ENCODE data around the gene RNF223. TPM values are rescaled to one million over a fixed set of nuclear protein-coding genes. Genes with fewer than 3 reads are reported as not detected.
A peak's percentile ranks its signal among the peaks of the same experiment; 100 is the strongest.

The RNF223 gene
- total RNA-seq, 1 donor from 2014 or later, result not detected

- DNase-seq (ENCODE audit: low spot score), result peak; percentile 6
- H3K36me3 Mint-ChIP-seq (ENCODE audit: low read depth, unreplicated experiment), result no peaks in the 10 kb centered on the region
- no peak for TF ChIP-seq CTCF (IDR thresholded peaks at IDR 0.05; ENCODE audit: unreplicated experiment)
- no peak overlapping the region for H3K27ac Mint-ChIP-seq (ENCODE audit: unreplicated experiment)
- H3K4me1 Mint-ChIP-seq (ENCODE audit: unreplicated experiment), result no peaks in the 10 kb centered on the region
- H3K9me3 Mint-ChIP-seq (ENCODE audit: unreplicated experiment), result no peaks in the 10 kb centered on the region
- H3K4me3 Mint-ChIP-seq (ENCODE audit: unreplicated experiment), result no peak overlapping the region
- H3K27me3 Mint-ChIP-seq (ENCODE audit: unreplicated experiment), result peaks cover 6% of the 10 kb centered on the region
Observed at GRCh38 chr1:1075148-1075935, 1.2 kb upstream of the RNF223 start.

- Mint-ChIP-seq H3K36me3 (ENCODE audit: low read depth, unreplicated experiment) (no peaks in the 10 kb centered on the region), H3K4me3 (ENCODE audit: unreplicated experiment) (no peak overlapping the region), H3K4me1 (ENCODE audit: unreplicated experiment) (no peaks in the 10 kb centered on the region), H3K27me3 (ENCODE audit: unreplicated experiment) (peaks cover 6% of the 10 kb centered on the region), H3K9me3 (ENCODE audit: unreplicated experiment) (no peaks in the 10 kb centered on the region), H3K27ac (ENCODE audit: unreplicated experiment) (peak overlapping the region; percentile 34)
- no peak for DNase-seq (ENCODE audit: low spot score)
- no peak for TF ChIP-seq CTCF (IDR thresholded peaks at IDR 0.05; ENCODE audit: unreplicated experiment)
Observed at GRCh38 chr1:1074631-1075147, 583 bp upstream of the RNF223 start.

- H3K36me3 Mint-ChIP-seq (ENCODE audit: low read depth, unreplicated experiment), result no peaks in the 10 kb centered on the region
- TF ChIP-seq CTCF (IDR thresholded peaks at IDR 0.05; ENCODE audit: unreplicated experiment), result no peak
- no peaks in the 10 kb centered on the region for H3K4me1 Mint-ChIP-seq (ENCODE audit: unreplicated experiment)
- H3K9me3 Mint-ChIP-seq (ENCODE audit: unreplicated experiment), result no peaks in the 10 kb centered on the region
- peaks cover 8% of the 10 kb centered on the region for H3K27me3 Mint-ChIP-seq (ENCODE audit: unreplicated experiment)
- DNase-seq (ENCODE audit: low spot score), result no peak
- no peak overlapping the region for H3K4me3 Mint-ChIP-seq (ENCODE audit: unreplicated experiment)
- no peak overlapping the region for H3K27ac Mint-ChIP-seq (ENCODE audit: unreplicated experiment)
Observed at GRCh38 chr1:1072849-1073742, 1.0 kb downstream of the RNF223 start.

- H3K9me3 Mint-ChIP-seq (ENCODE audit: unreplicated experiment), result no peaks in the 10 kb centered on the region
- H3K36me3 Mint-ChIP-seq (ENCODE audit: low read depth, unreplicated experiment), result no peaks in the 10 kb centered on the region
- no peak overlapping the region for H3K27ac Mint-ChIP-seq (ENCODE audit: unreplicated experiment)
- H3K4me1 Mint-ChIP-seq (ENCODE audit: unreplicated experiment), result no peaks in the 10 kb centered on the region
- DNase-seq (ENCODE audit: low spot score), result no peak
- H3K4me3 Mint-ChIP-seq (ENCODE audit: unreplicated experiment), result no peak overlapping the region
- peaks cover 10% of the 10 kb centered on the region for H3K27me3 Mint-ChIP-seq (ENCODE audit: unreplicated experiment)
- TF ChIP-seq CTCF (IDR thresholded peaks at IDR 0.05; ENCODE audit: unreplicated experiment), result no peak
Observed at GRCh38 chr1:1072299-1072848, 1.7 kb downstream of the RNF223 start.

Measured in endothelial cell (in vitro differentiated cells).